Lung (tissue), 12 donors: ENCODE results near the gene IFNK. TPM values are rescaled to one million over a fixed set of nuclear protein-coding genes. Genes with fewer than 3 reads are reported as not detected.

ENCODE experiments used
- ATAC-seq: fragments of 200-7000 bp; cut with Tn5 transposase; one replicate; pipeline ENCODE4 v1.9.1; 2020; ENCODE audit warnings: moderate number of reproducible peaks; ENCODE audit not compliant: insufficient read depth, low FRiP score
- DNase-seq, 3 donors: peaks; one replicate each; pipeline ENCODE4 v3.0.0-alpha.2; 2013 to 2017
- H3K27ac ChIP-seq, 2 donors: one replicate each; pipeline ENCODE4 v1.5.1; 2013; ENCODE audit warnings: mild to moderate bottlenecking in 2 of 2, moderate library complexity in 2 of 2, control low read depth in 1 of 2, inconsistent platforms in 1 of 2, low read depth in 1 of 2, low read length in 1 of 2
- H3K27me3 ChIP-seq, 3 donors: one replicate each; pipeline ENCODE4 v1.5.1; 2013; ENCODE audit warnings: low read length in 2 of 3; ENCODE audit not compliant: control insufficient read depth in 3 of 3, insufficient read depth in 3 of 3
- H3K36me3 ChIP-seq, 4 donors: one replicate each; pipeline ENCODE4 v1.5.1; 2013; ENCODE audit warnings: low read length in 4 of 4, mild to moderate bottlenecking in 1 of 4, moderate library complexity in 1 of 4; ENCODE audit not compliant: control insufficient read depth in 4 of 4, insufficient read depth in 4 of 4
- H3K4me1 ChIP-seq, 5 donors: one replicate each; pipeline ENCODE4 v1.5.1; 2013; ENCODE audit warnings: low read length in 5 of 5, mild to moderate bottlenecking in 2 of 5, moderate library complexity in 1 of 5; ENCODE audit not compliant: control insufficient read depth in 5 of 5, insufficient read depth in 5 of 5
- H3K4me3 ChIP-seq: one replicate; pipeline ENCODE4 v1.5.1; 2013; ENCODE audit warnings: mild to moderate bottlenecking, control low read depth, moderate library complexity
- H3K9ac ChIP-seq, 2 donors: one replicate each; pipeline ENCODE4 v1.5.1; 2013; ENCODE audit warnings: low read length in 2 of 2, control low read depth in 1 of 2; ENCODE audit not compliant: insufficient read depth in 1 of 2
- H3K9me3 ChIP-seq, 4 donors: one replicate each; pipeline ENCODE4 v1.5.1; 2013; ENCODE audit warnings: low read length in 3 of 4, mild to moderate bottlenecking in 1 of 4, moderate library complexity in 1 of 4; ENCODE audit not compliant: control insufficient read depth in 4 of 4, insufficient read depth in 3 of 4
- WGBS, 2 donors: extraction: QIAGEN DNeasy Blood & Tissue Kit; methylation state at CpG; one replicate each; pipeline ENCODE4 v1.1.7; 2013; 5-methylcytosine and 5-hydroxymethylcytosine counted together
- polyA plus RNA-seq, 2 donors: library from polyadenylated mRNA; stranded (reverse); fragments of 200-250 nt; gene quantifications; one replicate each; pipeline ENCODE4 v1.2.1, GENCODE V29; 2013
- total RNA-seq, 2 donors: library from RNA; depleted of rRNA in 1 of 2; stranded (reverse); fragments of >200 nt in 1 of 2; gene quantifications; one replicate each; pipeline ENCODE4 v1.2.1, GENCODE V29; 2014 to 2021
- TF ChIP-seq, protein P1 (sequence below): IDR thresholded peaks from 2 replicates; pipeline ENCODE4 v1.5.1; 2012; ENCODE audit warnings: mild to moderate bottlenecking; ENCODE audit errors: control extremely low read depth, extremely low read depth
- donor health status: control.
- donor health status: control.
- donor health status: Bipolar disorder and iron deficiency.
- donor health status: healthy.
- donor health status: DM: yes; HTN: yes; CAD: no.

The IFNK gene
- total and polyA plus RNA-seq, 4 donors, result not detected

DNA sequence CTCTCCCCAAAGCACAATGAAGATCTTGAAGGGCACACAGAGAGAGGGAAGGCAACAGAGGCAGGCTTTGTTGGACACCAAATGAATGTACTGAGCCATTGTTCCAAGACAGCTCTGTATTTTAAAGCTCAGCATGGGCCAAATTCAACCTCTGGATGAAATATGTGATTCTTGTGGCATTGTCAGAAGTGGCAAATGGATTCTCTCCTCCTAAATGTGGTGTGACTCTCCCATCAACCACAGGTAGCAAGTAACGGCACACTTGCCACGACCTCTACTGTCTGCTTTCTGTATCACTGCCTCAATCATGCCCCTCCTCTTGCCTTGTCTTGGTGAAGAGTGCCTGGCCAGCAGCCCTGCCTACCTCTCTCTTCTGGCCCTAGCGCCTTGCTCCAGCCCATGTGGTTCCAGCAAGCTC is 11.6 kb downstream of the IFNK start:
- Histone ChIP-seq H3K27ac (no peak overlapping the region), H3K4me1 (peaks cover 0 to 14% (median 12%) of the 10 kb centered on the region in 5 donors)

GRCh38 chr9:27536168-27536567 is 12.1 kb downstream of the IFNK start:
- DNase-seq (no peak), ATAC-seq (no peak)
- TF ChIP-seq, protein P1, sequence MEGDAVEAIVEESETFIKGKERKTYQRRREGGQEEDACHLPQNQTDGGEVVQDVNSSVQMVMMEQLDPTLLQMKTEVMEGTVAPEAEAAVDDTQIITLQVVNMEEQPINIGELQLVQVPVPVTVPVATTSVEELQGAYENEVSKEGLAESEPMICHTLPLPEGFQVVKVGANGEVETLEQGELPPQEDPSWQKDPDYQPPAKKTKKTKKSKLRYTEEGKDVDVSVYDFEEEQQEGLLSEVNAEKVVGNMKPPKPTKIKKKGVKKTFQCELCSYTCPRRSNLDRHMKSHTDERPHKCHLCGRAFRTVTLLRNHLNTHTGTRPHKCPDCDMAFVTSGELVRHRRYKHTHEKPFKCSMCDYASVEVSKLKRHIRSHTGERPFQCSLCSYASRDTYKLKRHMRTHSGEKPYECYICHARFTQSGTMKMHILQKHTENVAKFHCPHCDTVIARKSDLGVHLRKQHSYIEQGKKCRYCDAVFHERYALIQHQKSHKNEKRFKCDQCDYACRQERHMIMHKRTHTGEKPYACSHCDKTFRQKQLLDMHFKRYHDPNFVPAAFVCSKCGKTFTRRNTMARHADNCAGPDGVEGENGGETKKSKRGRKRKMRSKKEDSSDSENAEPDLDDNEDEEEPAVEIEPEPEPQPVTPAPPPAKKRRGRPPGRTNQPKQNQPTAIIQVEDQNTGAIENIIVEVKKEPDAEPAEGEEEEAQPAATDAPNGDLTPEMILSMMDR, result no peak
- Histone ChIP-seq H3K9me3 (no peaks in the 10 kb centered on the region), H3K4me1 (peaks cover 3 to 13% (median 12%) of the 10 kb centered on the region in 5 donors), H3K27me3 (no peaks in the 10 kb centered on the region), H3K9ac (no peak overlapping the region), H3K36me3 (no peaks in the 10 kb centered on the region), H3K27ac (no peak overlapping the region), H3K4me3 (no peak overlapping the region)
- WGBS, 2 donors, result 78 to 83% methylated on average over 3 of the region's 3 CpGs

More for the DNA sequence above, 11.6 kb downstream of the IFNK start:
- TF ChIP-seq, protein P1, result no peak
- Histone ChIP-seq H3K4me3 (no peak overlapping the region), H3K36me3 (no peaks in the 10 kb centered on the region), H3K9me3 (no peaks in the 10 kb centered on the region), H3K9ac (no peak overlapping the region), H3K27me3 (no peaks in the 10 kb centered on the region)
- ATAC-seq, result no peak
- no peak for DNase-seq
- 64 to 77% methylated on average over 3 of the region's 3 CpGs for WGBS, 2 donors

DNA sequence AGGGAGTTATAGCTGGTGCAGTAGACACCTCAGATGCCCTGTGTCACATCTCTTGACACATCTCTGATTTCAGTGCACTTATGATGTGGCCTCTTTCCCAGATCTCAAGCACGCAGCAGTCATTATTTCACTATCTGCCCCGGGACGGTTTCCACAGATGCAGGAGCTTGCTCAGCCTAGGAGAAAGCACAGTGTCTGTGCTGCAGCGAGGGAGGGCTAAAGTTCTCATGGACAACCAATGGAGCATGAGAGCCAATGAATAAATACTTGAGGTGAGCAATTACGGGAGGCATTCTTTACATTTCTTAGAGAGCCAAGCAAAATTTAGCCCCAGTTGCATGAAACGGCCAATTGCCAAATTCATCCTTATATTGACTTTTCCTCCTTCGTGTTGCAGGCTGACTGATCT is 12.9 kb downstream of the IFNK start:
- Histone ChIP-seq H3K36me3 (peaks cover 0 to 3% (median 0%) of the 10 kb centered on the region in 4 donors), H3K9me3 (no peaks in the 10 kb centered on the region), H3K27ac (no peak overlapping the region), H3K9ac (no peak overlapping the region), H3K4me3 (no peak overlapping the region), H3K4me1 (peaks cover 3 to 13% (median 12%) of the 10 kb centered on the region in 5 donors), H3K27me3 (no peaks in the 10 kb centered on the region)
- TF ChIP-seq, protein P1, result no peak
- WGBS, 2 donors, result 68 to 79% methylated on average over 7 of the region's 7 CpGs
- DNase-seq (peak in 1 of 3 donors; percentile 40), ATAC-seq (no peak)

- H3K9me3 ChIP-seq, result no peaks in the 10 kb centered on the region
- no peak overlapping the region for H3K4me3 ChIP-seq
- peaks cover 3 to 12% (median 11%) of the 10 kb centered on the region in 5 donors for H3K4me1 ChIP-seq
- no peak overlapping the region for H3K9ac ChIP-seq
- no peak for DNase-seq
- no peak for ATAC-seq
- TF ChIP-seq, protein P1, result no peak
- H3K36me3 ChIP-seq, result peaks cover 0 to 7% (median 0%) of the 10 kb centered on the region in 4 donors
- 96 to 100% methylated on average over 1 of the region's 1 CpG for WGBS, 2 donors
- H3K27ac ChIP-seq, result no peak overlapping the region
- H3K27me3 ChIP-seq, result no peaks in the 10 kb centered on the region
Measured at GRCh38 chr9:27537756-27538155, 13.7 kb downstream of the IFNK start.
